HG03196 (cell line): ENCODE measurements around the gene TNFRSF19.
"Not testable (repeated sequence)": the region's sequence is repeated elsewhere in the genome, so short reads cannot be mapped to it uniquely, and the experiment has no call there.

Experiments used
- ATAC-seq: cut with Tn5 transposase; IDR thresholded peaks from one replicate; pipeline ENCODE4 v1.9.1; 2021; ENCODE audit not compliant: unreplicated experiment

The TNFRSF19 gene

GRCh38 chr13:23570099-23570920, at the start of gene TNFRSF19:
TSS of gene TNFRSF19 (plus strand) at chr13:23570412. CDS start at chr13:23590184, 19,772 bp downstream.
- no peak for ATAC-seq

- not testable (repeated sequence) for ATAC-seq
Observed at GRCh38 chr13:23529926-23530325, 40.3 kb upstream of the TNFRSF19 start.

- no peak for ATAC-seq
Observed at GRCh38 chr13:23531446-23531845, 38.8 kb upstream of the TNFRSF19 start.

GRCh38 chr13:23534090-23534489, 36.1 kb upstream of the TNFRSF19 start:
- ATAC-seq, result no peak

GRCh38 chr13:23541221-23541824, 28.9 kb upstream of the TNFRSF19 start:
- no peak for ATAC-seq

- ATAC-seq, result no peak
Observed at GRCh38 chr13:23544668-23545067, 25.5 kb upstream of the TNFRSF19 start.

- no peak for ATAC-seq
Observed at GRCh38 chr13:23547000-23547590, 23.1 kb upstream of the TNFRSF19 start.

GRCh38 chr13:23549724-23550123, 20.5 kb upstream of the TNFRSF19 start:
- ATAC-seq, result no peak

- ATAC-seq, result no peak
Observed at GRCh38 chr13:23550163-23550562, 20.0 kb upstream of the TNFRSF19 start.

- ATAC-seq, result no peak
Observed at GRCh38 chr13:23551213-23552008, 18.8 kb upstream of the TNFRSF19 start.

GRCh38 chr13:23552171-23552570, 18.0 kb upstream of the TNFRSF19 start:
- ATAC-seq, result no peak

GRCh38 chr13:23552661-23553060, 17.6 kb upstream of the TNFRSF19 start:
- no peak for ATAC-seq

GRCh38 chr13:23554000-23554399, 16.2 kb upstream of the TNFRSF19 start:
- no peak for ATAC-seq

GRCh38 chr13:23557043-23557442, 13.2 kb upstream of the TNFRSF19 start:
- ATAC-seq, result no peak

- ATAC-seq, result no peak
Observed at GRCh38 chr13:23557733-23558132, 12.5 kb upstream of the TNFRSF19 start.

GRCh38 chr13:23558675-23559536, 11.3 kb upstream of the TNFRSF19 start:
- ATAC-seq, result no peak

- no peak for ATAC-seq
Observed at GRCh38 chr13:23560571-23561089, 9.6 kb upstream of the TNFRSF19 start.

- no peak for ATAC-seq
Observed at GRCh38 chr13:23561261-23561660, 9.0 kb upstream of the TNFRSF19 start.

GRCh38 chr13:23563085-23563845, 6.9 kb upstream of the TNFRSF19 start:
- no peak for ATAC-seq
